Measurements from ENCODE around the gene SREBF1.

The SREBF1 gene

DNA sequence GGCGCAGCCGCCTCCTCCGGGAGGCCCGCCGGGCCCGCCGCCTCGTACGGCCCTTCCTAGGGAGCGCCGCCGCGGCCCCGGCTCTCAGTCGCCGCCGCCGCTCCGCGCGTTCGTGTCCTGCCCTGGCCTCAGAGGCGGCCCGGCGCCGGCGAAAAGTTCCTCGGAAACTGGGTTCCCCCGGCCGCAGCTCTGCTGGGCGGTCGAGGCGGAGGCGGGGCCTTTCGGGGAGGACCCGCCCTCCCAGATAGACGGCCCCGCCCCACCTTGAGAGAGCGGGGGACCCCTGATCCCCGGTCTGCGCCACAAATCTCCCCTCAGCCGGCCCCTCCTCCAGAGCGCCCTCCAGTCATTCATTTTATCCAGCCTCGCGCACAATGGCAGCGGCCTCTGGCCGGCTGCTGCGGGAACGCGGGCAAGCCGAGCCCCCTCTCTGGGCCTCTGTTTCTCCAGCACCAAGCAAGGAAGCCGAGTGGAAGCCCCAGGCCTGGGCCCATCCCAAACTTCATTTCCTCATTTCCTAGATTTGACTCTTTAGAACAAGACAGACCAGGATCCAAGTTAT, at the start of gene SREBF1:
SREBF1 (minus strand) TSS at position 169 of the 562 bp plus-strand sequence. CDS start 169 bp downstream, outside the sequence.
- no peak for DNase-seq

DNA sequence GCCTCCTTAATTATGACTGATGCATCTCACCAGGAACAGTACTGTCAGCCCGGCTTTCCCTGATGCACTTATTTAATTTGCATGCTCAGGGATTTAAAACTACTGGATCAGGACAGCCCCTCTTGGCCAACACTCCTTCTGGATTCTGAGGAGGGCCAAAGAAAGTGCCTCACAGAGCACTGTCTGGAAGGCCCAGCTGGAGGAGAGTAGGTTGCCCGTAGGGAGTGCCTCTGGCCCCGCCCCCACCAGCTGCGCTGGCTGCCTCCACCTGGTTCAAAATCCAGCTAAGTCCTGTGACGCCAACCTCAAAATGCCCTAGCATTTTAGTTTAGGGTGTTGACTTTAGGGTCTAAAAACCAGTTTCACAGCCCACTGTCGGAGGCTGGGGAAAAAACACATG, 49.4 kb upstream of the SREBF1 start:
- no peak for DNase-seq

DNA sequence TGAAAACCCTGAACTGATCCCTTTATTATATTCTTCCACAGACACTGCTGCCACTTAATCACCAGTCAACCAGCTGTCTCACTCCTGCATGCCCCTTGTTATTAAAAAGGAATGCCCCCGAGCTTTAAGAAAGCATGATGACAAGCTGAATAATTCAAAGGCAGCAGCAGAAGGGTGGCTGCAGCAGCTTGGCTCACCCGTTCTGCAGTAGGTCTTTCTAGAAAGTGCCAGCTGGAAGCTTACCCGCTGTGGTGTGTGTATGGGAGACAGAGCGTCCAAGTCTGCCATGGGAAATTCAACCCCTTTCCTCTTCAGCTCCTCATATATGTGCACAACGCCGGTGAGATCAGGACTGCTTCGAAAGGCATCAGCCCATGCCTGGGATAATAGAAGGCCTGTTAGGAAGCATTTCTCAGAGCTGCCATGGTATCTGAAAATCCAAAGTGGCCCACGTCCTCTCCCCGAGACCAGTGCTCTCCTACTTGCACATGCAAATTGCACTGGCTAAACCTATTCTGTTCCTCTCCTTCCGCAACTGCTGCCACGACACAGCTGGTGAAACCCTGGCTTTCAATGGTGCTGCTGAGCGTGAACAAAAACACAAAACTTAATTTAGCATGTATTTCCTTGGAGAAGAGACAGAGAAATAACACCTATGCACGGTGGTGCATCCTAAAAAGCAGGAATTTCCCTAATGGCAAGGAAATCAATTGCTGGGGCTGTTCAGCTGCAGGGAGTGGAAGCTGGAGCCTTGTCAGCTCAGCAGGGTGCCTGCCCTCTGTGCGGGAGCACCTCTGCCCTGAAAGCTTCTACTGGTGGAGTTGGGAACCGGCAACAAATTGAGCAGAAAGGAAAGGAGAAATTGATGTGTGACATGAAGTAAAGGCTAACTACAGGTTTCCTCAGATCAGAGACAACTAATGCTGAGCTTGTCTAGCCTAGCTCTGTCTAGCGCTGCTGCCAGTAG, 47.9 kb upstream of the SREBF1 start:
- no peak for DNase-seq

DNA sequence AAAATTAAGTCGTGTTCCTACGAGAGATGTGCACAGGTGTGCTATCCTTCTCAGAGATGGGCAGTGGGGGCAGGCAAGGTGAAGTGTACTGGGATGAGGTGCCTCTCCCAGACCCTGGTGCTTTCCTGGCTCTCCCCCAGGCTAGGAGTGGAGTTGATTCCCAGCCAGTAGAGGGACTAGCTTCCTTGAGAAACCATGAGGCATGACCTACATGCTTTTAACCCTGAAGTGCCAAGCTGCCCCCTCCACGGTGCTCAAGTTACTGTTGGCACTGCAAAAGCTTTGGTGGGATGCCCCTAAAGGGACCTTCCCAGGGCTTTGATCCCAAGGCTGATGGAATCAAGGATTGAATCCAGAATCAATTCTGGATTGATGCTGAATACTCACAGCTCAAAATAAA, 47.0 kb upstream of the SREBF1 start:
- no peak for DNase-seq

DNA sequence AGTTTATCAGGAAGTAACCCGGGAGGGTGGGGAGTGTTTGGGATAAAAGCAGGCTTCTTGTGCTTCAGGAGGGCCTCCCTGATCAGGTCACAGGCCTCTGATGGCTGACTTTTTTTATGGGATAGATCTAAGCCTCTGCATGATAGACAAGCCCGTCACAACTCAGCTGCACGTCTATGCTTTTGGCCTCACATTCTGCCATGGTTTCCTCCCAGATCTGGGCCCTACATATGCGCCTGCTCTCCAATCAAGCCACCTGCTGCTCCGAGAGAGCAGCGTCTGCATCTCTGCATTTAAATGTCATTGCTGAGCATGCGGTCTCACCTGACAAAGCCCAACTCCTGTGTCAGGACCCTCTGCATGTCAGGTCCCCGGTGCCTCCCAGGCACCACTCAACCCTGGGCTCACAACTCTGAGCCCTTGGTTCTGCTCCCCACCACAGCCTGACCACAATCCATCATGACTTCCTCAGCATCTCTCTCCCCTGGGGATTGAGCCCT, 45.3 kb upstream of the SREBF1 start:
- DNase-seq: no peak

DNA sequence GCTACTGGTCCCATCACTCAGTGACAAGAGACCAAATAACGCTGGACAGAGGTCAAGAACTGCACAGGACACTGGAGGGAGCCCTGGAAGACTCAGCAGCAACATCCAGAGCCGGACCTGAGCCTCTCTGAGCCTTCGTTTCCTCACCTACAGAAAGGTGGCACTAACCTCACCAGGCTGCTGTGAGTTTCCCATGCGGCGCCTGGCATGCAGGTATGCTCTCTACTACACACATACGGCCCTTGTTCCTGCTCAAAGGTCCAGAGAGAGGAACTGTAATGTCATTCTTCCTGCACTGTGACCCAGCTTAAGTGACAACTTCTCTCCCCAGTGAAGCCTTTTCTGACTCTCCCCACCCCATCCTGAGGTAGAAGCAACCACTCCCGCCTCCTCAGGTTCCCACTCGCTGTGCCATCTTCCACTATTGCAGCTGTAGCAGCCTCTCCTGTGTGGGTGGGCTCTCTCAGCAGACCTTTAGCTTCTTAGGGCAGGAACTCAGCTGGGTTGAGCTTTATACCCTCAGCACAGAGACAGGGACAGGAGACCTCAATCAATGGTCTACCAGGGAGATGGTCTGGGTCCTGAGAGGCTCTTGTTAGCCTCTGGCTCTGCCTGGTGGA, 43.9 kb upstream of the SREBF1 start:
- DNase-seq: no peak

DNA sequence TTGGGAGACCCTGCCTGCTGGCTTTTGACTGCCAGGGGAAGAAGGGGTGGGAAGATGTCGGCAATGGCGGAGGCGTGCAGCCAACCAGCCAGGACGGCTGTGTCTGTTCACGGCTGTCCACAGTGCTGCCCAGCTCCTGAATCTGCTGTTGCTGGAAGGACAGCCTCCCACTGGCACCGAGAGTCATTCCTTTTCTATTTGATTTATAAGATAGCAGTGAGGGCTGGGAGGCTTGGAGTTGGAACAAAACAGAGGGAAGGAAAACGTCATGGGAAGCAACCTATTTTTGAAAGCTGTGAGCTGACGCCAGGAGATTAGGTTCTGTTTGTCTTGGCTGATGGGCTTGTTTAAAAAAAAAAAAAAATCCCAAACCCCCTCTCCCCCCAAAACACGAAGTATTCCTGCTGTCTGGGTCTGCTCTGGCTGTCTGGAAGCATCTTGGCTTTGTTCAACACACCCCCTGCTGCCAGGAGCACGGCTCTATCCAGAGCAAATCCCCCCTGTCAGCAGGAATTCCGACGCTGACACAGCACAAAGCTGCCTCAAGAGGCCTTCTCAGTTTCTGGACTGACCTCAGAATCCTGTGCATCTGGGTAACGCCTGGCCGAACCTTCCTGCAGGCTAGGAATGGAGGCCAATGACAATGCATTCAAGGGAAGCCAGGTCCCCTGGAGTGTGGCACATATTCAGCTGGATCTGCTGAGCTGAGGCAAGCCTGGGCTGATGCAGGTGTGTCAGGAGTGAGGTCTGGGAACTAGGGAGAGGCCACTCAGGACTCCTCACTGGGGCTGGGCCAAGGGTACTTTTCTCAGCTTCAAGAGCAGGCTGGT, 41.0 kb upstream of the SREBF1 start:
- no peak for DNase-seq

DNA sequence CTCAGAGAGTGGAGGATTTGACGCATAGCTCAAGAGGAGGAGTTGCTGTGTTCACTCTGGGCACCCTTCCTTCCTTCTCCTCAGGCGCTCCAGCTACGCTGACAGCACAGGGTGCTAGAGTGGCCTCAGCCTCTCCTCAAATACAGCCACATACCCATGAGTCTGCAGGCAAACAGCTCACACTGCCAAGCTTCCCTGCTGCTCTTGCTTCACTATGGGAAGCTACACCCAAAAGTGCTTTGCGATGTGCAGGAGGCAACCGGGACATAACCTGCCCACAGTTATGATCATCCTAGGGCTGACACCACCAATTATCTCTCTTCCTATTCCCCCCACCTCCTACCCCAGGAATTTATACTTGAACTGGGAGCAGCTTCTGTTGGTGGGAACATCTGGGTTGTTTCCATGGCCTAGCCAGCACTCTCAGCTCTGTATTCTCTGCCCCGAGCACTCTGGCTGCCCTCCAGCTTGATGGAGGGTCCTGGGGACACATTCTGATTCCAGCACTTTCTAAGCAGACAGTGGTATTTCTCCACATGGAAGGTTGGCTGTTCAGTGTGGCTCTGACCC, 40.3 kb upstream of the SREBF1 start:
- DNase-seq: no peak

DNA sequence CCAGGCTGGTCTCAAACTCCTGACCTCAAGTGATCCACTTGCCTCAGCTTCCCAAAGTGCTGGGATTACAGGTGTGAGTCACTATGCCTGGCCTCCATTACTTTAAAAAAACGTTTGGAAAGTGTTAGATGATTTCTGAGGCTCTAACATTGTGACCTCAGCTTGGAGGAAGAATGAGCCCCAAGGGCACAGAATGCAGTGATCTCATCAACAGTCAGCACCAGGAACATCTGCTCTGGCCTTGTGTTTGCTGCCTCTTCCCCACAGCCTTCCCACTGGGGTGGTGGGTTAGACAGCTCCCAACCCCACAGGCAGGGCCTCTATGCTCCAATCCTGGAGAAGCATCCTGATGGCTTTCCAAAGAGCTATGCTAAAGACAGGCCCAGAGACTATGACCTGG, 37.7 kb upstream of the SREBF1 start:
- no peak for DNase-seq

DNA sequence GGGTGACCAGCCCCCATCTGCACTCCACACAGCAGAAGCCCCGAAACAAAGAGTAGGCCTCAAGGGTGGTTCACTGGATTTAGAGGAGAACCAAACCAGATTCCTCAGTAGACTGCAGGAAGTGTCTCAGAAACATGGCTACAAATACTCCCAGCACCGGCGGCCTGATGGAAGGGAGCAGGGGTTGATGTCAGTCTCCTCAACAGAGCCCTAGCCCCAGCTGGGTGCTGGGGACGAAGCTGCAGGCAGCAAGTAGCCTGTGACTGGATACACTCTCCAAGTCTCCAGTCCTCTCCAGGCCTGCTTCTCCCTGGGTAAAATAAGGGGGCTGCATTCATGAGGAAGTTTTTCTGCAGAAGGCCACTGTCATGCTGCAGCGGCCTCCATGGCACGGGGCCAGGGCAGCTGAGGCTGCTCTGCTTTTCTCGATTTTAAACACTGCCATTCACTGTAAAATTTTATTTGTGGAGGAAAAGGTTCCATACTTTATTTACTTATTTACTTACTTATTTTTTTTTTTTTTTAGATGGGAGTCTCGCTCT, 36.7 kb upstream of the SREBF1 start:
- no peak for DNase-seq

DNA sequence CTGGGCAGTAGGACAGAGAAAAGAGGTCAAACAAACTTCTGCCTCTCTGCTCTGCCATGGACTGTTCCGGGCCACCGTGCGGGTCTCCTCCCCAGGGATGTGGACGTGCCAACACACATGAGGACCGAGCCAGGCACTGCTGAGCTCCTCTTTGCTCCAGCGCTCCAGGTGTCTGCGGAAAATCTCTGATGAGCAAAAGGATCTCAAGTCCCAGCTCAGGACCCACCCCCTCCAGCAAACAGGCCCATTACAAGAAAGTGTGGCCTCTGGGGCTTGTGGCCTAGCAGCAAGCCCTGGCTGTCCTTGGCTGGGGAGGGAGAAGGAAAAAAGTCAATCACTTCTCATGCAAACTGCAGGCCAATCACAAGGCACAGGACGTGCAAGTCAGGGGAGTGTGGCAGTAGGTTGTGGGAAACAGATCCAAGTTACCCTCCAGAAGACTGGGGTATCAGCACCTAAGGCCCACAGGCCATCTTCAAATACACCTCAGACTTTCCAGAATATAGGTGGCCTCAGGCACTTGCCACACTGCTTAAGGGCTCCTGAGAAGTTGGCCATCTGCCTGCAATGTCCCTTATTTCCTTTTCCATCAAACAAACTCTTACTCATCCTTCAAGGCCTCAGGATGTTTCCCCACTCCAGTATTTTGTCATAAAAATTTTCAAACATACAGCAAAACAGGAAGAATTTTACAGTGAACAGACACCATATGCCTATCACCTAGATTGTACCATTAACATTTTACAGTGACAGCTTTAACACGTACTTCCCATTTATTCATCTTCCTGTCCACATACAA, 36.0 kb upstream of the SREBF1 start:
- DNase-seq: no peak

DNA sequence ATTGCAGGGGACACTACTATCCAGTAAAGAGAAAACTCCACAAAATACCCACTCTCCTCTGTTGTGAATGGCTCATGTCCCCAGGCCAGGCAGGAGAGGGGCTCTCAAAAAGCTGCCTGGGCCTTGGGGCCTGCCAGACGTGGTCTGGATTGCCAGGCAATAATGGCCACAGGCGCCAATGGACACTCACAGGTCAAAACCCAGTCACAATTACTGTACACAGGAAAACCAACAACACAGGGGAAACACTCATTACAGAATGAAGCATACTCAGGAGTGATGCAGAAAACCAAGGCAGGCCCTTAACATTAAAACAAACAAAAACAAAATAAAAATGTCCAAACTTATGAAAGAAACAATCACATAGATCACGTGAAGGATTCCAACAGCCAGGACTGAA, 35.1 kb upstream of the SREBF1 start:
- no peak for DNase-seq

DNA sequence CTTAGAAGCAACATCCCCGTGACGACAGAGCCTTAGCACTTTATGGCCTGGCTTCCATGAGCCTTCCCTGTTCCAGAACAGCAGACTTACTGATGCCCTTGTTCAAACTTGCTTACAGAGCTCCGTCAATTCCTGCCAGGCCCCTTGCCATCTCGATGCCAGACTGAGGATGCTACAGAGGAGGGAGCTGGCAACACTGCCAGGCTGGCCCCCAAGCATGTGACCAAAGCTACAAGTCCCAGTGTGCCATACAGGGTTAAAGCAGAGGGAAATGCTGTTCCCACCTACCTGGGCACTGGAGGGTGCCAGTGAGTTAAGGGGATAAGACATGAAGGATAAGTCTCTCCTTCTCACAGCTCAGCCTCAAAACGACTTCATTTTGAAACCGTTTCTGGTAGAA, 33.5 kb upstream of the SREBF1 start:
- DNase-seq: no peak

DNA sequence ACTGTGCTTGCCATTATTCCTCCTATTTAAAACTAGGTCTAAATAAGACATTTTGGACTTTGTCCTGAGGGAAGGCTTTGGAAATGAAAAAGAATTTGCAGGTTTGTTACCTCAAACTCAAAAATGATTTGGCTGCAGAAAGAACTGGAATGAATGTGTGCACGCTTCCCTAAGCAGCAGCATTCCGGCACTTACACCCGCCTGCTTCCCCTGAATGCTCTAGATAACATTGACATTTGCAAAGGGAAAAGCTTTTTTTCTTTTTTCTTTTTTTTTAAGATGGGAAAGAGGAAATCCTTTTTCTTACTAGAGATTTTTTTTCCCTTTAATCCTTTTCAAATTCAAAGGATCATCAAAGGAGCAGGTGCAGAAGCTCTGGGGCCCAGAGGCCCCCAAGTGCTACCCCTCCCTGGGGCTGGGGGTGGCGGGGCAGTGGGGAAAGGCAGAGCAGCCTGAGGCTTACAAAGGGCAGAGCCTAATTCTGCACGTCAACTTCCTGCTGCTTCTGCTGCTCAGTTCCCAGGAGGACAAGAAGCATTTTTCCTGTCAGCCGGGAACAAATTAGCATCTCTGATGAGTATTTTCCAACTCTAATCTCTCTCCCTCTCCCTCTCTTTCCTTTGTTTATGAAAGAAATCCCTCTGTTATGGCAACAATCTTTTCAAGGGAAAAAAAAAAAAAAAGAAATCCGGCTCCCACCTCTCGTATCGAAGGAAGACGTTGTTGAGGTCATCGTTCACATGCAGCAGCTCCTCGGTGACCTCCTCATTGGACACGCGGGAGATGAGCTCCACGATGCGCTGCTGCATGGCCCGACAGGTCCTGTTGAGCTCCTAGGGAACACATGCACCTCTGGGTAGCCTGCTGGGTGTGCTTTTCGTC, 32.1 kb upstream of the SREBF1 start:
- DNase-seq: no peak

DNA sequence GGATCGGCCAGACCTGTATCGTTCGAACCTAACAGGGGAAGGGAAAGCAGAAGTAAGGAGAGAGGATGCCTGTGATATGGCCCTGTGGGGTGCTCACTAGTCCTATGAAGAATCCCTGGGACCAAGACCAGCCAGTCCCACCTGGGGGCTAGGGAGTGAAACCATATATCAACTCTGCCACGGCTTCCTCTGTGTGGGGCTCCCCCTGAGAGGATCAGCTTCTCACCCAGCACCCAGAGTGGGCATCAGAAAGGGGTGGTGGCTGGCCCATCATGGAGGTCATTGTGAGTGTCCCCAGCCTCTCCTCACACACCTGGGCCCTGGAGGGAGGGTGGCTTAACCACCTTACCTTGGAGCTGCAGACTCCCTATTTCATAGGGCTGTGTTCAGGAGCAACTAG, 30.1 kb upstream of the SREBF1 start:
- DNase-seq: no peak

DNA sequence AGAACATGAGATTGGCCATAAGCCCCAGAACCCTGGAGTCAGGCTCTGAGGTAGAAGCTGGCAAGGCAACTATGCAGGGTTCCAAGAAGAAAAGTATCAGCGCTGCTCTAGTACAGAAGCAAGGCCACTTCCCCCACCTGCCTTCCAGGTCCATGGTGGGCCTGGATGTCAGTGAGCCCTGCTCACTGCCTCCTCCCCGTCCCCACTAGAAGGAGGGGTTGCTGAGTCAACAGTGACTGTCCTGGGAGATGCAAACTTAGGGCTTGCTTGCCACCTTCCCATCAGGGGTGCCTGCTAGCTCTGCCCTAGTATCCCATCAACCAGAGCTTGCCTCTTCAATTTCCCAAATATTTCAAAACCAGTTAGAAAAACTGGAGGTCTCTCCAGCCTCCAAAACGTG, 29.6 kb upstream of the SREBF1 start:
- no peak for DNase-seq

DNA sequence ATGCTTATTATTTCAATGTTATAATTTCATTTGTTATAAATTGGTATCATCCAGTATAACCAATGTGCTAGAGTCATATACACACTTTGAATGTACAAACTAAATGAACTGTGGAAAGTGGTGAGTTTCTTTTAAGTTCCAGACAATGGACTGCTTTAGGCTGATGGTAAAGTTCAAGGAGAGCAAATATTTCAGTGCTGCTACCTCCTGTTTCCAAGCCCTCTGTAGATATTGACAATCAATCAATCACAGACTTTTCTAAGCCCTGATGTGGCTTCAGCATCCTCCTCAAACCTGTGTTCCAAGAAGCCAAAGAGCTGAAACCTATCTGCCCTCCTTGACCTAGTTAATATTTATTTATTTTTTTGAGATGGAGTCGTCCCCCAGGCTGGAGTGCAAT, 28.2 kb upstream of the SREBF1 start:
- no peak for DNase-seq

DNA sequence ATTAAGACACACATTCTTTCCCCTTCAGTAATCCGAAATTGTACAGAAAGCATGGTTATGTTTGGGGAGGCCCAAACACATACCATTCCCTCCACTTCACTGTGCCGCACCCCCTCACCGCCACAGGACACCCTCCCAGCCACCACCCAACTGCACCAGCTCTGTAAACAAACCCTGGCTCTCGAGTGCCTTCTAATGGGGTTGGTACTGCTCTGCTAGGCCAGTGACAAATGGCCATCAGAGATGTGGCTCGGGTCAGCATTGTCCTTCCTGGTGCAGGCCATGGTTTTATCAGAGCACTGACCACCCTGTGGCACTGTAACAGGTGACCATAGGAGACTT, 24.0 kb upstream of the SREBF1 start:
- DNase-seq: no peak

DNA sequence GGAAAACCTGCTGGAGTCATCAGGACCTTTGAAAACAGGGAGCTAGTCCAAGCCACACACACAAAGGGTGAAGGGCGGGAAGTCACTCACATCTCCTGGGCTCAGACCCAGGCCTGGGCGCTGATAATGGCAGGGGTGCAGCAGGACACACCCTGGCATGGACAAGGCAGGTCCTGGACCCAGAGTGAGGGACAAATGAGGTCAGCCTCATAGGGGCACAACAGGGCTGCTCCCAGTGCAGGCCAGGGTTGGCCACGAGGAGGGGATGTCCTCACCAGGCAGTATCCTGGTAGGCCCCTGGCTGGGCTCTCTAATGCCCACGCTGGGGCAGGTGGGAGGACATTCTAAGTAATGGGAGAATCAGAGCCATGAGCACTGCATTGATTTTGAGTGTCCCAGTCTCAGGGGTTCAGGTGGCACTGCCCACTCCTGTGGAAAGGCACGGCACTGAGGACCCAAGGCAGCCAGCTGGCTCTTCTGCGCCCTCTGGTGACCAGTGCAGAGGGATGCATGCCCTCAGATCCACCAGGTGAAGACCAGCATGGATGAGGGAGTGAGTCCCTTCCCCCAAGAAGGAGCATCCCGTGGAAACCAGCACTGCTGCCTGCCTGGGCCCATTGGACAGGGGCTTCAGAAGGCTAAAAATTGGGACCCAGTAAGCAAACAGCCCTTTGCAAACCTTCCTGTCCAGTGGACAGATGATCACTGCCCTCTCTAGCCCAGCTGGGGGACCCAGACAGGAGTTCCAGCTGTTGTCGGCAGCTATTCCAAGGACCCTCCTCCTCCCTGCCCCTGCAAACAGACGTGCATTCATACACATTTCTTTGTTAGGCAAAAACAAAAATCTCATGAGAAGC, 23.4 kb upstream of the SREBF1 start:
- DNase-seq: no peak

DNA sequence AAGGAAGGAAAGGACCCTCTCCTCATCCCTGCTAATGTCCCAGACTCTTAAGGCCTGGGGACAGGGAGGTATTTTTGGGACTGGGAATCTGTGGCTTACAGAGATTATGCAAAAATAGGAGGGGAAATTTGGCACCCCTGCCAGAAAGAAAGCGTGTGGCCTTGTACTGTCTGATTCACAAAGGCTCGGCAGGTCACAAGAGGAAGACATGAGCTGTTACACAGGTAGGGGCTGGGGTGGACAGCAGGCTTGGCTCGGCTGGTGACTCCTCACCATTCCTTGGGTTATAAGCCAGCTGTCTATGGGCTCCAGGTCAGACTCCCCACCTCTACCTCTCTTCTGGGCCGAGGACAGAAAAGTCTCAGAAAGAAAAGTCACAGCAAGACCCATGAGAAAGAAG, 20.7 kb upstream of the SREBF1 start:
- no peak for DNase-seq

Data from NCI-H1436 treated with DMSO at 0.1 percent for 48 hours (cell line).